ENCODE data around the gene INHBC.
"Not testable (repeated sequence)": the region's sequence is repeated elsewhere in the genome, so short reads cannot be mapped to it uniquely, and the experiment has no call there.

The INHBC gene

GRCh38 chr12:57433370-57433769, 1.2 kb upstream of the INHBC start:
- Histone ChIP-seq H3K4me1 (no peaks in the 10 kb centered on the region), H3K27ac (no peak overlapping the region), H3K36me3 (ENCODE audit: control insufficient read depth, insufficient read depth, low read length) (no peaks in the 10 kb centered on the region), H2AFZ (no peak overlapping the region), H3K4me3 (ENCODE audit: low read depth, low read length) (no peak overlapping the region), H3K9ac (no peak overlapping the region), H3K4me2 (ENCODE audit: low read length) (no peak overlapping the region), H3K27me3 (ENCODE audit: control insufficient read depth, insufficient read depth, low read length) (no peaks in the 10 kb centered on the region), H3K79me2 (no peaks in the 10 kb centered on the region), H3K9me3 (ENCODE audit: control insufficient read depth, low read length) (no peaks in the 10 kb centered on the region)
- no peak for TF ChIP-seq CTCF (IDR thresholded peaks at IDR 0.05)

GRCh38 chr12:57435293-57435692, 709 bp downstream of the INHBC start:
- H2AFZ ChIP-seq: no peak overlapping the region
- no peaks in the 10 kb centered on the region for H3K36me3 ChIP-seq (ENCODE audit: control insufficient read depth, insufficient read depth, low read length)
- no peak overlapping the region for H3K27ac ChIP-seq
- H3K4me2 ChIP-seq (ENCODE audit: low read length): no peak overlapping the region
- H3K9ac ChIP-seq: no peak overlapping the region
- H3K79me2 ChIP-seq: no peaks in the 10 kb centered on the region
- no peaks in the 10 kb centered on the region for H3K9me3 ChIP-seq (ENCODE audit: control insufficient read depth, low read length)
- no peaks in the 10 kb centered on the region for H3K4me1 ChIP-seq
- no peak overlapping the region for H3K4me3 ChIP-seq (ENCODE audit: low read depth, low read length)
- TF ChIP-seq CTCF (IDR thresholded peaks at IDR 0.05): no peak
- no peaks in the 10 kb centered on the region for H3K27me3 ChIP-seq (ENCODE audit: control insufficient read depth, insufficient read depth, low read length)

GRCh38 chr12:57438400-57438799, 3.8 kb downstream of the INHBC start:
- no peak overlapping the region for H3K27ac ChIP-seq
- no peak overlapping the region for H3K4me3 ChIP-seq (ENCODE audit: low read depth, low read length)
- no peak for TF ChIP-seq CTCF (IDR thresholded peaks at IDR 0.05)
- no peak overlapping the region for H3K9ac ChIP-seq
- H3K9me3 ChIP-seq (ENCODE audit: control insufficient read depth, low read length): no peaks in the 10 kb centered on the region
- no peaks in the 10 kb centered on the region for H3K27me3 ChIP-seq (ENCODE audit: control insufficient read depth, insufficient read depth, low read length)
- H3K4me1 ChIP-seq: no peaks in the 10 kb centered on the region
- no peak overlapping the region for H3K4me2 ChIP-seq (ENCODE audit: low read length)
- H3K36me3 ChIP-seq (ENCODE audit: control insufficient read depth, insufficient read depth, low read length): no peaks in the 10 kb centered on the region
- no peak overlapping the region for H2AFZ ChIP-seq
- no peaks in the 10 kb centered on the region for H3K79me2 ChIP-seq

- no peak for TF ChIP-seq CTCF (IDR thresholded peaks at IDR 0.05)
- Histone ChIP-seq H3K9me3 (ENCODE audit: control insufficient read depth, low read length) (no peaks in the 10 kb centered on the region), H3K27ac (no peak overlapping the region), H3K4me3 (ENCODE audit: low read depth, low read length) (no peak overlapping the region), H3K36me3 (ENCODE audit: control insufficient read depth, insufficient read depth, low read length) (no peaks in the 10 kb centered on the region), H3K79me2 (no peaks in the 10 kb centered on the region), H3K9ac (no peak overlapping the region), H2AFZ (peak overlapping the region; percentile 8), H3K4me2 (ENCODE audit: low read length) (no peak overlapping the region), H3K4me1 (no peaks in the 10 kb centered on the region), H3K27me3 (ENCODE audit: control insufficient read depth, insufficient read depth, low read length) (no peaks in the 10 kb centered on the region)
These were observed 5.2 kb downstream of the INHBC start for GRCh38 chr12:57439762-57440266.

GRCh38 chr12:57441393-57441792, 6.8 kb downstream of the INHBC start:
- H3K4me1 ChIP-seq; H3K4me2 ChIP-seq (ENCODE audit: low read length); H3K27me3 ChIP-seq (ENCODE audit: control insufficient read depth, insufficient read depth, low read length); H3K9ac ChIP-seq; H3K79me2 ChIP-seq; H3K36me3 ChIP-seq (ENCODE audit: control insufficient read depth, insufficient read depth, low read length); H2AFZ ChIP-seq; H3K4me3 ChIP-seq (ENCODE audit: low read depth, low read length); H3K9me3 ChIP-seq (ENCODE audit: control insufficient read depth, low read length); H3K27ac ChIP-seq: not testable (repeated sequence)
